ENCODE results near the gene GRIK4. TPM values are rescaled to one million over a fixed set of nuclear protein-coding genes. Genes with fewer than 3 reads are reported as not detected.

Gene GRIK4
- total RNA-seq, 2 donors from 2014 or later, result 0.15 to 0.20 TPM

GRCh38 chr11:120562806-120563425, 51.4 kb downstream of the GRIK4 start:
- no peak for DNase-seq
- no peak for ATAC-seq
- intact Hi-C loops (cut with DNase I, micrococcal nuclease), result no loop called here

DNA sequence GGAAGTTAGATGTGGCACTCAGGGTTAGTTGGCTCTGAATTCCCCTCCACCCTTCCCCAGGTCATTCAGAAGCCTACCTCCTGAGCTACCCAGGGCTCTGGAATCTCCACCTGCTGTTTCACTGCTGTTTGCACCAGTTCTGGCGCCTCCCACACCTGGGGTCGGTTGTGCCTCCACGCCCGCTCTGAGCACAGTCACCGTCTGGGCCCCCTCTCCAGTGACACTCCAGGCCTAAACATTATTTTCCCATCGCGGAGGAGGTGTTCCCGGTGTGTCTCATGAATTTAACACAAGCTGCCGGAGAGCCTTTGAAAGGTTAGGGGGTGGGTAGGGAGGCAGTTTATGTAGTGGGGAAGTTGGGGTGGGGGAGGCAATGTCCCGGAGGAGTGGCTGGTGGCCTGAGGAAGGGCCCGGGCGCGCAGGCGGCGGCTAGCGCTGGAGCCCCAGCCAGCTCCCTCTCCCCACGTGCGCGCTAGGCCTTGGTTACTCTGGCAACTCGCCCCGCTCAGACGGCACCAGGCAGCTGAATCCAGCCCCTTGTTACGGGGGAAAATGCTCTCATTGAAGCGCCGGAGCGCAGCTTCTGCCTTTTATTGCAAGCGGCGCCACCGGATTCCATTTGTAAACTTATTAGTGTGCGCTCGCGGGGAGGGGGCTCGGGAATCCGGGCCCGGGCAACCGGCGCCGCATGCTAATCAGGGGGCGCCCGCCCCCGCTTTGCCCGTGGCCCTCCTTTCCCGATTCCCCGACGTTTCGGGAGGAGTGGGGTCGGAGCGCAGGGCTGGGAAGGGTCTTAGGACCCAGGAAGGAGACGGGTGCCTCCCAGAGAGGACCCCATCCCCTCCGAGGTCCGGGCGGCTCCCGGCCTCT, 52.4 kb downstream of the GRIK4 start:
- DNase-seq (no peak), ATAC-seq (no peak)
- intact Hi-C loops (cut with DNase I, micrococcal nuclease), result no loop called here

DNA sequence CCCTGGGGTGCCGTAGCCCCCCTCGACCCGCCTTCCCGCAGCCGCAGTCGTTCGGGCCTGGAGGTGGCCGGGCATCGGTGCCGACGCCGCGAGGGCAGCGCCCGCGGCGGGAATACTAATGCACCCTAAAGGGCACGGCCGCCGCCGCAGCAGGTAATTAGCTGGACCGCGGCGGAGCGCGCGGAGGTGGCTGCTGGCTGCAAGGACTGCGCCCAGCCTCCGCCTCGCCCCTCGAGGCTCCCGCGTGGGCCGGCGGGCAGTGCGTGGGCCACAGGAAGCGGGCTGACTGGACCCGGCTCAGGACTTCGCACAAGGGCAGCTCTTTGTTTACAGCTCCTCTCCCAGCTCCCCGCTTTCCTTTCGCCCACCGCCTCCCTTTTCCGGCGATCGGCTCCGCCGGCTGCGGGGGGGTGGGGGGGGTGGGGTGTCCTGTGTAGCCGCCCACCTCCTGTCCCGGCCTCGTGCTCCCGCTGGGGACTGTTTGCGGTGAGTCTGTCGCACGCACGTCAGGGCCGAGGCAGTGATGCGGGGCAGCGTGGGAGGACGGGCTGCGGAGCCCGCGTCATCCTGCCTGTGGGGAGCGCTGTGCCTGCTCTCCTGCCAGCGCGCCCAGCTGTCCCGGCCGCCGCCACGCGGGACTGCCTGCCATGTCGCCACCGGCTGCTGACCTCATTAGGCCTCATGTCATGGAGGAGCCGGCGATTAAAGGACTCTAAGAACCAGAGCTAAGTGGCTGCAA, 53.2 kb downstream of the GRIK4 start:
- intact Hi-C loops (cut with DNase I, micrococcal nuclease), result no loop called here
- DNase-seq (no peak), ATAC-seq (no peak)

GRCh38 chr11:120565466-120566155, 54.1 kb downstream of the GRIK4 start:
- ATAC-seq (no peak), DNase-seq (no peak)
- intact Hi-C loops (cut with DNase I, micrococcal nuclease), result no loop called here

- intact Hi-C loops (cut with DNase I, micrococcal nuclease), result no loop called here
- DNase-seq, result no peak
- no peak for ATAC-seq
These were observed 54.6 kb downstream of the GRIK4 start for GRCh38 chr11:120566176-120566575.

DNA sequence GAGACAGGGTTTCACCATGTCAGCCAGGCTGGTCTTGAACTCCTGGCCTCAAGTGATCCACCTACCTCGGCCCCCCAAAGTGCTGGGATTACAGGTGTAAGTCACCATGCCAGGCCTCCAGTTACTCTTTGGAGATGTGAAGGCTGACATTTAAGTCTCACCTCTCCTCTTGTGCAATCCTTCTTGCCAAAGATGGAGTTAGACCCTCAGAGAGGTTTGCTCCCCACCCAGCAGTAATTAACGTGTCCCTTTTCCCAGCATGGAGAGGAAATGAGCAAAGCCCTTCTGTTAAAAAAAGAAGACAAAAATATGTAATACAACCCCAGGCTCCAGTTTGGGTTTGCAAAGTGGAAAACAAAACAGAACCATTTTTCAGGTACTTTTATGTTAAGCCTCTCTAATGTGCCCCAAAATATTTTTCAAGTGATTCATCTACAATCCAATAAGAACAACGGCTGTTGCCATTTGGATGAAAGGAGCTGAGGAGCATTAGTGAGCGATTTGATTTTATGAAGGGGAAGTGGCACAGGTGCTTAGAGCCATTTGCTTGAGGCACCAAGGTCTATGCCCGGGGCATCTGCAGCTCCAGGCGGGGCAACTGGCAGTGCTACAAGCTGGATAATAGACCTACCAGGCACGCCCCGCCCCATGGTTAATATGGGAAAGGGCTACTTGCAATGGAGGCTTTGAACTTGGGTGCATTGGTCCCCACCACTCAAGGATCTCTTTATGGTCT, 57.2 kb downstream of the GRIK4 start:
- no peak for DNase-seq
- intact Hi-C loops (cut with DNase I, micrococcal nuclease), result no loop called here
- no peak for ATAC-seq

DNA sequence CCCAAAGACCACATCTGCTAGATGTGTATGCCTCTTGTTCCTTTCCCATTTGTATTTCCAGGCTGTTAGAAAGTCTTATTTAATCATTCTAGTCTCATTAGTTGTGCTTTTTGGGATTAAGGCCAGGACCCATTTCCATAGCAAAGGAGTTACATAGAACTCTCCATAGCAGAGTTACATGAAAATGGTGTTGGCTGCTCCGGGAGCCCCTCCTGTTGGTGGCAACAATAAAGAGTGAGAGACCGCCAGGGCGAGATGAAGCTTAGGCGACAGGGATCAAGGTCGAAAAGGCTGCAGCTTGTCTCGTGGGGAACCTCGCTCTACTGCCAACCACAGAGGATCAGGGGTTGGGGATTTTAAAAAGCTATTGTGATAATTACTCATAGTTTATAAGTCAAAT, 58.3 kb downstream of the GRIK4 start:
- DNase-seq, result no peak
- ATAC-seq, result no peak
- intact Hi-C loops (cut with DNase I, micrococcal nuclease), result no loop called here

- no peak for DNase-seq
- intact Hi-C loops (cut with DNase I, micrococcal nuclease), result no loop called here
- no peak for ATAC-seq
These were observed 59.9 kb downstream of the GRIK4 start for GRCh38 chr11:120571476-120571875.

DNA sequence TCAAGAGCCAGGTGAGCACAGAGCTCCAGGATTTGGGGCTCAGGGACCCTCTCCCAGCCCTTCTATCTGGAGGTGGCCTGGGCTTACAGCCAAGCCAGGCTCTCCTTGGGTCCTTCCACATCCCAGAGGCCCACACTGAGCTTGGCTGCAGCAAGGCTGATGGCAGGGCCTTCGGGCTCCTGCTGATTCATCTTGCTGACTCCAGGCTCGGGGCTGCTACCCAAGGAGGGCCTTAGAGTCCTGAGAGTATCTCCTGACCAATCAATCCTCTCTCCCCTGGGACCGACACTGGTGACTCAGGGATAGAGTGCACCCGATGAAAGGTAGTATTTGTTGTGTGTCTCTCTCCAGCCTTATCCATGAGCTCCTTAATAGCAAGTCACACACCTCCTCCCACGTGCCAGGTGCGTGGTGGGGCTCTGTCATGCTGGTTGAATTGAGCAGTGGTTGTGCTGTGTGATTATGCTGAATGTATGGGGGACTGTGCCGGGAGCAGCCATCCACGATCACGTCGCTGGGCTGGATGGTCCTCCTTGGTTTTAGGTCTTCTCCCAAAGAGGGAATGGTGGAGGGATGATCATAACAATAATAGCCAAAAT, 62.3 kb downstream of the GRIK4 start:
- DNase-seq, result no peak
- no peak for ATAC-seq
- intact Hi-C loops (cut with DNase I, micrococcal nuclease), result no loop called here

DNA sequence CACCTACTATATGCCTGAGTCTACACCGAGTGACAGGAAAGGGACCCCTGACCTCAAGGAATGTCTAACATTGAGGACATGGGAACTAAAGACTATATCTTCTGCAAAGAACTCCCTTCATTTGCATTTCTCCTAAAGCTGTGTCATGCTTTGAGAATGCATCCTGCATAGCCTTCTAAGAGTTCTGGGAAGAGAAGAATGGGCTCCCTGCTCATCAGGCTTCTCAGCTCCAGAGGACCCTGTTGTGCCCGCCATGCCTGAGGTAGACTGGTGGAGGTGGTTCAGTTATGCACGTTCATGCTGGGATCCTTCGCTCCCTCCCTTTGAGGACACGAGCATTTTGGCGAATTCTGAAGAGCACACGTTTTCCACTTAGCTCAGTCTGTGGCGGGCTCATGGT, 63.3 kb downstream of the GRIK4 start:
- DNase-seq, result no peak
- no peak for ATAC-seq
- intact Hi-C loops (cut with DNase I, micrococcal nuclease), result no loop called here

- intact Hi-C loops (cut with DNase I, micrococcal nuclease), result no loop called here
- DNase-seq, result no peak
- no peak for ATAC-seq
These were observed 63.9 kb downstream of the GRIK4 start for GRCh38 chr11:120575461-120575860.

DNA sequence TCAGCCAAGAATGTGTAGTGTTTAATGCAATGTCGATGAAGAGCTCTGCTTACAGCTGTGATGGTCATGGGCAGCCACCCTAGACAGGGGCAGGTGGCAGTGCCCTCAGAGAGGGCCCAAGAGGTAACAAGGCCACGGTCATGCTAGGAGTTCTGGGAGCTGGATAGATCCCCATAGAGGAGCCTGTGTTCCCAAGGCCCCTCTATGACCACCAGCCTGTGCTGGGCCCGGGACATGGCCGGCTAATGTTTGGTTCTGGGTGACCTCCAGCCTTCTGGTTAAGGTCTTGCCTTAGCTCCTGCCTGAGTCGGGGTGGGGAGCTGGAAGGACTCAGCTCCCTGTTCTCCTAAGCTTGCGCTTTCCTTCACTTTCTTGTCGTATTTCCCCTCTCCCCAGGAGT, 65.1 kb downstream of the GRIK4 start:
- DNase-seq (no peak), ATAC-seq (no peak)
- intact Hi-C loops (cut with DNase I, micrococcal nuclease), result no loop called here

DNA sequence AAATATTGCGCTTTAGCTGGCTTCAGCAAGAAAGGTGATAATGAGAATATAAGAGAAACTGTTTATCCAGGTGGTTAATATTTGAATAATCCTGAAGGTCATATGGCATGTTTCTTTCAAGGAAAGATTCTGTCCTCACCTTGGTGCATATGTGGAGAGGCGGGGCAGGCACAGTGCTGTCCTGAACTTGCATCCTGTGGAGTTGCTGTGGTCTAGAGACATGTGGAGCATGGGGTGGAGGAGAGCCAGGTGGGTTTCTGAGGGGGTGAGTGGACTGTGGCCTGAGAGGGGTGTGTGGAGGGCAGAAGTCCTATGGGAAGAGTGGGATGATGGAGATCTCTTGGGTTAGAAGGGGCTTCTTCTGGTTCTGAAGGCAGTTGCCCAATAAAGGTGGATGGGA, 65.5 kb downstream of the GRIK4 start:
- ATAC-seq (no peak), DNase-seq (no peak)
- intact Hi-C loops (cut with DNase I, micrococcal nuclease), result no loop called here

- no peak for ATAC-seq
- no peak for DNase-seq
- intact Hi-C loops (cut with DNase I, micrococcal nuclease), result no loop called here
These were observed 66.2 kb downstream of the GRIK4 start for GRCh38 chr11:120577624-120578363.

- DNase-seq, result no peak
- ATAC-seq, result no peak
- intact Hi-C loops (cut with DNase I, micrococcal nuclease), result no loop called here
These were observed 67.1 kb downstream of the GRIK4 start for GRCh38 chr11:120578596-120579154.

- DNase-seq (no peak), ATAC-seq (no peak)
- intact Hi-C loops (cut with DNase I, micrococcal nuclease), result no loop called here
These were observed 68.1 kb downstream of the GRIK4 start for GRCh38 chr11:120579611-120580031.

GRCh38 chr11:120581313-120581712, 69.8 kb downstream of the GRIK4 start:
- DNase-seq (no peak), ATAC-seq (no peak)
- intact Hi-C loops (cut with DNase I, micrococcal nuclease), result no loop called here
